Smooth muscle cell (in vitro differentiated cells): Measurements from ENCODE around the gene ZSCAN30. TPM values are rescaled to one million over a fixed set of nuclear protein-coding genes. Genes with fewer than 3 reads are reported as not detected.
"Not testable (repeated sequence)": the region's sequence is repeated elsewhere in the genome, so short reads cannot be mapped to it uniquely, and the experiment has no call there.

Experiments used
- DNase-seq: peaks from one replicate; lab custom pipeline; 2025; ENCODE audit not compliant: unreplicated experiment; lab: John Stamatoyannopoulos, UW
- H2AFZ ChIP-seq: fragments of 200-600 bp; sonication (generic); 2 replicates; pipeline ENCODE4 v1.6.0; 2016; ENCODE audit warnings: antibody characterized with exemption, low read depth, mild to moderate bottlenecking
- H3F3A ChIP-seq: fragments of 200-600 bp; sonication (generic); 2 replicates; pipeline ENCODE4 v1.6.0; 2017; ENCODE audit warnings: antibody characterized with exemption, low read depth
- H3K27ac ChIP-seq: fragments of 200-600 bp; sonication (generic); 2 replicates; pipeline ENCODE4 v1.5.1; 2016; ENCODE audit warnings: low read depth, mild to moderate bottlenecking
- H3K27me3 ChIP-seq: fragments of 200-600 bp; sonication (generic); 2 replicates; pipeline ENCODE4 v1.6.1; 2016; ENCODE audit warnings: low read depth, mild to moderate bottlenecking
- H3K36me3 ChIP-seq: fragments of 200-600 bp; sonication (generic); 2 replicates; pipeline ENCODE4 v1.5.1; 2016; ENCODE audit warnings: low read depth
- H3K4me1 ChIP-seq: fragments of 200-600 bp; sonication (generic); 2 replicates; pipeline ENCODE4 v1.5.1; 2016; ENCODE audit warnings: low read depth
- H3K4me2 ChIP-seq: fragments of 200-600 bp; sonication (generic); 2 replicates; pipeline ENCODE4 v1.6.0; 2016; ENCODE audit warnings: mild to moderate bottlenecking
- H3K4me3 ChIP-seq: fragments of 200-600 bp; sonication (generic); 2 replicates; pipeline ENCODE4 v1.5.1; 2016; ENCODE audit warnings: mild to moderate bottlenecking
- H3K79me2 ChIP-seq: fragments of 200-600 bp; sonication (generic); 2 replicates; pipeline ENCODE4 v1.6.0; 2016; ENCODE audit warnings: low read depth, mild to moderate bottlenecking
- H3K9ac ChIP-seq: fragments of 200-600 bp; sonication (generic); 2 replicates; pipeline ENCODE4 v1.6.0; 2016; ENCODE audit warnings: low read depth
- H3K9me3 ChIP-seq: fragments of 200-600 bp; sonication (generic); replicated peaks from 2 replicates; pipeline ENCODE4 v1.5.1; 2016; ENCODE audit warnings: low read depth
- H4K20me1 ChIP-seq: fragments of 200-600 bp; sonication (generic); 2 replicates; pipeline ENCODE4 v1.6.0; 2016; ENCODE audit warnings: low read depth
- WGBS: methylation state at CpG from one replicate; pipeline ENCODE4 v1.1.7; 2016; ENCODE audit warnings: low lambda C conversion rate; 5-methylcytosine and 5-hydroxymethylcytosine counted together
- polyA plus RNA-seq: library from polyadenylated mRNA; unstranded; fragments of >200 nt; fragmentation: Nextera tagmentation; extraction: Ambion mirVana; gene quantifications from 2 replicates; pipeline ENCODE4 v1.2.1, GENCODE V29; 2016
- total RNA-seq: library from RNA; depleted of rRNA; stranded (reverse); fragments of >200 nt; gene quantifications from 2 replicates; pipeline ENCODE4 v1.2.3, GENCODE V29; 2014
- TF ChIP-seq, protein P1 (sequence below): fragments of 200-600 bp; sonication (generic); IDR thresholded peaks from 2 replicates; pipeline ENCODE4 v1.5.1; 2017; ENCODE audit warnings: borderline replicate concordance, mild to moderate bottlenecking, antibody characterized with exemption; ENCODE audit not compliant: insufficient read depth, poor library complexity, severe bottlenecking

ZSCAN30 gene
- total and polyA plus RNA-seq, 2 experiments from 2014 or later: 3.7 to 13.4 TPM

- Histone ChIP-seq H3K27me3 (no peaks in the 10 kb centered on the region), H2AFZ (peak overlapping the region; percentile 78), H3K4me2 (peak overlapping the region; percentile 88), H3F3A (no peaks in the 10 kb centered on the region), H3K36me3 (no peaks in the 10 kb centered on the region), H3K4me3 (peak overlapping the region; percentile 42), H3K9ac (peak overlapping the region; percentile 19), H3K4me1 (no peaks in the 10 kb centered on the region), H3K9me3 (no peaks in the 10 kb centered on the region), H3K79me2 (no peaks in the 10 kb centered on the region), H4K20me1 (no peaks in the 10 kb centered on the region), H3K27ac (no peak overlapping the region)
- TF ChIP-seq, protein P1, sequence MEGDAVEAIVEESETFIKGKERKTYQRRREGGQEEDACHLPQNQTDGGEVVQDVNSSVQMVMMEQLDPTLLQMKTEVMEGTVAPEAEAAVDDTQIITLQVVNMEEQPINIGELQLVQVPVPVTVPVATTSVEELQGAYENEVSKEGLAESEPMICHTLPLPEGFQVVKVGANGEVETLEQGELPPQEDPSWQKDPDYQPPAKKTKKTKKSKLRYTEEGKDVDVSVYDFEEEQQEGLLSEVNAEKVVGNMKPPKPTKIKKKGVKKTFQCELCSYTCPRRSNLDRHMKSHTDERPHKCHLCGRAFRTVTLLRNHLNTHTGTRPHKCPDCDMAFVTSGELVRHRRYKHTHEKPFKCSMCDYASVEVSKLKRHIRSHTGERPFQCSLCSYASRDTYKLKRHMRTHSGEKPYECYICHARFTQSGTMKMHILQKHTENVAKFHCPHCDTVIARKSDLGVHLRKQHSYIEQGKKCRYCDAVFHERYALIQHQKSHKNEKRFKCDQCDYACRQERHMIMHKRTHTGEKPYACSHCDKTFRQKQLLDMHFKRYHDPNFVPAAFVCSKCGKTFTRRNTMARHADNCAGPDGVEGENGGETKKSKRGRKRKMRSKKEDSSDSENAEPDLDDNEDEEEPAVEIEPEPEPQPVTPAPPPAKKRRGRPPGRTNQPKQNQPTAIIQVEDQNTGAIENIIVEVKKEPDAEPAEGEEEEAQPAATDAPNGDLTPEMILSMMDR: peak; percentile 95
- DNase-seq: peak; percentile 17
- WGBS: 2% methylated on average over 6 of the region's 6 CpGs
Measured at GRCh38 chr18:35231052-35231451, 59.0 kb downstream of the ZSCAN30 start.

- Histone ChIP-seq H2AFZ (no peak overlapping the region), H3K9ac (no peak overlapping the region)
- WGBS: 81% methylated on average over 1 of the region's 1 CpG
Measured at GRCh38 chr18:35227254-35227653, 62.8 kb downstream of the ZSCAN30 start.

GRCh38 chr18:35223797-35224196 lies 66.2 kb downstream of the ZSCAN30 start:
- H3K27ac ChIP-seq: no peak overlapping the region
- no peak overlapping the region for H2AFZ ChIP-seq
- H3K36me3 ChIP-seq: no peaks in the 10 kb centered on the region
- no peak for DNase-seq
- TF ChIP-seq, protein P1: no peak
- no peaks in the 10 kb centered on the region for H3K9me3 ChIP-seq
- H3K4me2 ChIP-seq: no peak overlapping the region
- no peaks in the 10 kb centered on the region for H3K27me3 ChIP-seq
- H3K79me2 ChIP-seq: no peaks in the 10 kb centered on the region
- H3K4me1 ChIP-seq: no peaks in the 10 kb centered on the region
- H3K9ac ChIP-seq: no peak overlapping the region
- no peak overlapping the region for H3K4me3 ChIP-seq
- H3F3A ChIP-seq: no peaks in the 10 kb centered on the region
- 94% methylated on average over 3 of the region's 3 CpGs for WGBS
- no peaks in the 10 kb centered on the region for H4K20me1 ChIP-seq

More at GRCh38 chr18:35227254-35227653, 62.8 kb downstream of the ZSCAN30 start:
- H3F3A ChIP-seq: no peaks in the 10 kb centered on the region
- H3K79me2 ChIP-seq: no peaks in the 10 kb centered on the region
- H3K4me1 ChIP-seq: no peaks in the 10 kb centered on the region
- no peaks in the 10 kb centered on the region for H3K9me3 ChIP-seq
- no peak for DNase-seq
- H3K4me3 ChIP-seq: no peak overlapping the region
- no peak overlapping the region for H3K4me2 ChIP-seq
- no peaks in the 10 kb centered on the region for H3K36me3 ChIP-seq
- H3K27ac ChIP-seq: no peak overlapping the region
- H4K20me1 ChIP-seq: no peaks in the 10 kb centered on the region
- H3K27me3 ChIP-seq: no peaks in the 10 kb centered on the region
- TF ChIP-seq, protein P1: no peak

DNA sequence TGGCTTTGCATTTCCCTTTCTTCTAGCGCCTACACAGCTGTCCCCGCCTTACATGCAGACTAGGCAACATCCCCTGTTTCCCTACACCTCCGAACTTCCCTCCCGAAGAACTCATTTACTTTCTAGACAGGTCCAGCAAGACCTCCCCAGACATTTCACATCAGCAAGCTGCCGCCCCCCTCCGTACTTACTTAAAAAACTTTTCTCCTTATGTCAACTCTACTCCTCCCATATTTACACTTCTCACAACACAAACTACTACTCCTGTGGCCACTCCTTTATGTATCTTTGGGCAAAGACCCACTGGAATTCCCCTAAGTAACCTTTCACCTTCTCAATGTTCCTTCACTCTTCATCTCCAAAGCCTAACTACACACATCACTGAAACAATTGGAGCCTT lies 69.6 kb downstream of the ZSCAN30 start:
- WGBS: 93% methylated on average over 6 of the region's 6 CpGs
- no peaks in the 10 kb centered on the region for H3K4me1 ChIP-seq
- H3K9me3 ChIP-seq: no peaks in the 10 kb centered on the region
- TF ChIP-seq, protein P1: no peak
- peaks cover 4% of the 10 kb centered on the region for H3K27me3 ChIP-seq
- H2AFZ ChIP-seq: no peak overlapping the region
- H3K36me3 ChIP-seq: no peaks in the 10 kb centered on the region
- no peak overlapping the region for H3K4me3 ChIP-seq
- H3F3A ChIP-seq: no peaks in the 10 kb centered on the region
- H3K27ac ChIP-seq: no peak overlapping the region
- H3K4me2 ChIP-seq: no peak overlapping the region
- no peak for DNase-seq
- H4K20me1 ChIP-seq: no peaks in the 10 kb centered on the region
- H3K9ac ChIP-seq: no peak overlapping the region
- no peaks in the 10 kb centered on the region for H3K79me2 ChIP-seq

- not testable (repeated sequence) for H3K27ac ChIP-seq, H3K9ac ChIP-seq, H3K4me1 ChIP-seq, H3K27me3 ChIP-seq, H3K9me3 ChIP-seq, H4K20me1 ChIP-seq, H2AFZ ChIP-seq, H3K79me2 ChIP-seq, H3F3A ChIP-seq, H3K4me3 ChIP-seq, H3K36me3 ChIP-seq, DNase-seq, H3K4me2 ChIP-seq
- 92% methylated on average over 4 of the region's 4 CpGs for WGBS
Measured at GRCh38 chr18:35219331-35219730, 70.7 kb downstream of the ZSCAN30 start.

- not testable (repeated sequence) for H3K9ac ChIP-seq, H3K4me2 ChIP-seq, H3K27ac ChIP-seq, H4K20me1 ChIP-seq, H3F3A ChIP-seq, H3K9me3 ChIP-seq, H3K4me1 ChIP-seq, H2AFZ ChIP-seq, H3K4me3 ChIP-seq, DNase-seq, H3K27me3 ChIP-seq, H3K36me3 ChIP-seq, H3K79me2 ChIP-seq
- WGBS: 57% methylated on average over 10 of the region's 10 CpGs
Measured at GRCh38 chr18:35216611-35217010, 73.4 kb downstream of the ZSCAN30 start.
